Panc1 (cell line): Measurements from ENCODE around the gene MRPL38.
A peak's percentile ranks its signal among the peaks of the same experiment; 100 is the strongest.

ENCODE experiments used
- CTCF ChIP-seq: fragments of 450-650 bp; IDR thresholded peaks from 2 replicates; pipeline ENCODE4 v1.5.1; 2017; ENCODE audit warnings: mild to moderate bottlenecking
- POLR2AphosphoS5 ChIP-seq: IDR thresholded peaks from 2 replicates; pipeline ENCODE4 v1.6.1; 2012; ENCODE audit warnings: mild to moderate bottlenecking, low read depth, low read length, moderate library complexity

GRCh38 chr17:75855310-75856061 lies 49.2 kb downstream of the MRPL38 start, which contains the start of gene WBP2:
- TF ChIP-seq CTCF (peak; percentile 81), POLR2AphosphoS5 (peak; percentile 85)
